GM18870 (cell line): ENCODE data around the gene PLA2G4F.

Experiments used
- ATAC-seq: cut with Tn5 transposase; IDR thresholded peaks from one replicate; pipeline ENCODE4 v1.9.1; 2021; ENCODE audit warnings: moderate library complexity; ENCODE audit not compliant: unreplicated experiment

PLA2G4F gene

DNA sequence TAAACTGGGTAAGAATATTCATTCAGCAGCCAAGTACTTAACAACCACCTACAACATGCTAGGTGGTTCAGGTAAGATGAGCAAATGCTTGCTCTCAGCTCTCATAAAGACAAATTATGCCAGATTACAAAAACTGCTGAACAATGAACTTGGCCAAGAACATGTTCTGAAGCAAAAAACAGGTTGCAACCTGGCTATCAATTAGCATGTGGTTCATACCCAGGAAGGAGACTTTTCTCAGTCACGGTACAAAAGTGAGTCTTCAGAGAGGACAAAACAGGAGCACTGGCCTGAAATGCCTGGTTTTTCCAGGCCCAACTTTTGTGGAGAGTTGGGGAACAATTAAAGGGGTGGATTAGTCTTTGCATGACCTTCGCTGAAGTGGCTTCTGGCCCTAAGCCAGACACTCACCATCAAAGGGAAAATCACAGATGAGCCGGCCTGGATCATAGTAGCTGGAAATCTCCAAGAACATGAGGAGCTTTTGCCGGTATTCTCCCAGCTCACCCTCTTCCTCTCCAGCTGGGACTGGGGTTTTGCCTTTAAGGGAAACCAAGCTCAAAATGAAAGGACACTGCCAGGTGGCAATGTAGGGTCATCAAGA, 7.6 kb upstream of the PLA2G4F start:
- no peak for ATAC-seq

DNA sequence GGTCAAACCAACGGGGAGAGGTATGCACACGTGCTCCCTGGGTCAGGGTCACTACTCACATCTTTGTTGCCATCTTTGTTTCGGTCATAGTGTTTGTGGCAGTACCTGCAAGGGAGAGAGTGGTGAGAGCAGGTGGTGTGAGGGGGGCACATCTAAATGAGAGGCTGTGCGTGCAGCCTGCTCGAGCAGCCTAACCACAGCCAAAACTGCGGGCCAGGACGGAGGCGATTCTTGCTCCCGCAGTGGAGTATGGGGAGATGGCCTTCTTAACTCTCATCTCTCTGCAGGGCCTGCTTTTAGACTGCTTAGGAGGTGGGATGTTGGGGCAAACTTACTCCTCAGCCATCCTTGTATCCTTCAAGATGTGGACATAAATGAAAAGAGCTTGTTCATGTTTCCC, 6.9 kb upstream of the PLA2G4F start:
- no peak for ATAC-seq

DNA sequence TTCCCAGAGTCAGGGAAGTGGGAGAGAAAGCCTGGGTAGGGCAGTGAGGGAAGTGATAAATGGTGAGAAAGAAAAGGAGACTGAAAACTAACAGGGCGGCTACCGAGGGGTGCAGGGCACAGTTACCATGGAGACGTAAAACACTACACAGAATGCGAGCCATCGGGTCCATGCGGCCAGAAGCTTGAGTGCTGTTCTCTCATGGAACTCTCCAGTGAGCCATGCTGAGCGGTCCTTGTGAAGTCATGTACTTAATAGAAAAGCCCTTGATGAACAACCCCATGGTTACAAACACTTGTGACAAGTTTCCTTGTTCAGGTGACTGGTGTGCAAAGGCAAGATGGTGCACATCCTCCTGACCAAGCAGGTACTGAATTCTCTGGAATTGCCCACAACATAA, 3.7 kb upstream of the PLA2G4F start:
- ATAC-seq: no peak

DNA sequence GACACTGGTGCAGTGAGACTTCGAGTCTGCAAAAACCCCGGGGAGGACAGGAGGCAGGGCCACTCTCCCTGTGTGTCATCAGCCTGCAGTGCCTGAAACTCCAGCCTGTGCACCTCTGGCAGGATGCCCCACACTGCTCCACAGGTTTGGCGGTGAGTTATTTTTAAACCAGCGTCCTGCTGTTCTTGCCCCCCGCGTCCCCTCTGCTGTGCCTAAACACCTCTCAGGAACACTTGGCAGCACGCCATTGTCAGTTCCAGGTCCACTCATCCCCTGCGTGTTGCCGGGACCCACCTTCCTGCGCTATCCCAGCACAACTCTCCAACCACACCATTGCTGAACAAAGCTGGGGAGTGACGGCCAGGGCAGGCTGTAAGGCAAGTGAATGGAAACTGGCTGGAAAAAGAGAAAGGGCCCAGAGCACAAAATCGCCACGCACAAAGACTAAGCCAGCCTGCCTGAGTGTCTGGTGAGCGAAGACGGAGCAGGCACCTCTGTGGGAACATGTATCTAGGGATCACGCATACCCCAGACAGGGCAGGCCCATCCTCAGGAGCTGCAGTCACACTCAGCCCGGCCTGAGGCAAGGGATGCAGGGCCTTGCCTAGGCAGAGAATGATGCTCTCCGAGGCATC, 3.1 kb upstream of the PLA2G4F start:
- no peak for ATAC-seq

DNA sequence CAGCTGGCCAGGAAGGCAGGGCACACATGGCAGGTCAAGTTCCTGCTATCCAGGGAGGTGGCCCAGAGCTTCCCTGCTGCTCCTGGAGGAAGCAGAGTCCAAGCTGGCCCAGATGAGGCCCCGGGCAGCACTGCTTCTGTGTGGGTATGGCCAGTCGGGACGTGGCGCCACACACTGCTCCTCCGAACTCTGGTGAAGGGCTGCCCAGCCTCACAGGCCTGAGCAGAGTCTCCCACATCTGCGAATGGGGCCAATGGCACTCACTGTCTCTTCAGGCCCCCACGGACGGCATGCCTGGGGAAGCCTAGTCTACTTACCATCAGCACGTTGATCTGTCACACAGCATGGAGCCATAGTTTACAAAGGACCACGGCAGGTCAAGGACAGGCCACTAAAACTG, 2.5 kb upstream of the PLA2G4F start:
- ATAC-seq: no peak

DNA sequence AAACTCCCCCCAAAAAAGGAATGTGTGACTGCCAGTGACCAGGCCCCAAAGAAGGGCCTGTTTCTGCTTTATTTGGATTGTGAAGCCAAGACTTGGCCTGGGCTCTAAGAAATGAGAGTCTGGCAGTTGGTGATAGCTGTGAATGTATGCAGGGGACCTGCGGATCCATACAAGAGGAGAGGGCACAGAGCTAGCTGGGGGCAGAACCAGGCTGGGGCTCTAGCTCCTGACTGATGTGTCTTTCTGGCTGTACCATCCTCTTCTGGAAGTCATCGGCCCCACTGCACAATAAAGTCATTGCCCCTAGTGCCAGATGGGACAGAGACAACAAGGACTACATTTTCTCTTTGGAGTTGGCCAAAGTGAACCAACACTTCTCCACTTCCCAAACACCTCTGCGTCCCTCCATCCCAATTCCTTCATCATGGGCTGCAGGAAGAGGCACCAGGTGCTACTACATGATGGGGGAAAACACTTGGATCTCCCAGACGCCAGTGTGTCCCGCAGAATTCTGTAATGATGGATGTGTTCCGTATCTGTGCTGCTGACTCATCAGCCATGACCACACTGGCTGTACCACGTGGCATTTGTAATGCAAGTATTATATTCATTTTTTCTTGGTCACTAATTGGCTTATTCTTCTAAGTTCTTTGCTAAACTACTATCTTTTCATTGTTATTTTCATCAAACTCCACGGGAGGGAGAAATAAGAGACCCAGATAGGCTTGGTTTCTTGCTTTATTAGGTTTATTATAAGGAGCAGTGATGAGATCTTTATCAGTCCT, 1.7 kb upstream of the PLA2G4F start:
- ATAC-seq: no peak

DNA sequence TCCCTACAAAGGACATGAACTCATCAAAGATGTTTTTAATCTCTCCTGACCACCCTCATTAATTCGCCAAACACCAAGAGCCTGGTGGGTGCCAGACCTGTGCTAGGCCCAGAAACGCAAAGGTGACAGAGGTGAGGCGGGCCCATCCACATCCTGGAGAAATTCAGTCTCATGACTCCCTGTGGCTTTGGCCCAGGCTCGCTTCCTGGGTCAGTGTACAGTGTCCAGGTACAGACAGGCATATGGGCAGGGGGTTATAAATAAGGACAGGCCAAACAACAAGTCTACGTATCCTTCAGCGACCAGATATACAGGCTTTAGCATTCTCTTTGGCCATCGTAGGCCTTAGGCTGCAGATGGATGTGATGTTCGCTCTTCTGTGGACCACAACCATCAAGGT, 945 bp upstream of the PLA2G4F start:
- no peak for ATAC-seq

DNA sequence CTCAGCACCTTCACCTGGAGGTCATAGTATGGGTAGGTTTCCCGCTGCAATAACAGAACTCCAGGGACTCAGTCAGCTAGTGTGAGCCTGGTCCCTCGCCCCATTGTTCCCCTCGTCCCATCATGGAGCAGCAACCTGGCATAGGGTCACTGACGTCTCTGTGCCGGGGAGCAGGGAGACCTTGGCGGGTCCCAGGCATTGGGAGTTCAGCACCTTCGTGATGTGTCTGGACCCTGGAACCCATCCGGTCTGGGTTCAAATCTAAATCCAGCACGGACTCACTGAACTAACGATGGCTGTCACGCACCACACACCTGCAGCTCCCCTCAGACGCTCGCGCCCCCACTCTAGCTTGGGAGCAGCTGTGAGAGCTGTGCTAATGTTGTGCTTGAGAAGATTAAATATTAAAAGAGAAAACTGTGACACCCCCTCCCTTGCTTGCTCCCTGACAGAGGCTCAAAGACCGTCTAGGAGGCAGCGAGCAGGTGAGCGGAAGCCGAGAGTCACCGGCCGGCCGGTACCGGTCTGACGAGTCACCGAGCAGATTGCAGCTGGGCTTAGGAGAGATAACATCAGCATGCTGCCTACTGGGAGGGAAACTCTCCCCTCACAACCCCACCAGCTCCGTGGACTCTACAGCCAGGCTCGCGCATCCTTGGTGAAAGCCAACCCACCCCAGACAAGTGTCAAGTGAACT, 742 bp downstream of the PLA2G4F start:
- no peak for ATAC-seq

DNA sequence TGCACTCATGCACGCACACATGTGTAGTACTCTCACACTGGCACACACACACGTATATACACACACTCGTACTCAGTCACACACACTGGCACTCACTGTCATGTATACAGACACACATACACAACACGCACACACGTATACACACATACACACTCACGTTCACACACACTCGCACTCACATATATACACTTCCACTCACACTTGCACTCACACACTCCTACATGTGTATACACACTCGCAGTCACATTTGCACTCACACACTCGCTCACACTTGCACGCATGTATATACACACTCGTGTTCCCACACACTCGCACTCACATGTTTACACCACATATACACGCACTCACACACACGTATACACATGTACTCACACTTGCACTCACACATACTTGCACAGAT, 1.5 kb downstream of the PLA2G4F start:
- ATAC-seq: no peak

DNA sequence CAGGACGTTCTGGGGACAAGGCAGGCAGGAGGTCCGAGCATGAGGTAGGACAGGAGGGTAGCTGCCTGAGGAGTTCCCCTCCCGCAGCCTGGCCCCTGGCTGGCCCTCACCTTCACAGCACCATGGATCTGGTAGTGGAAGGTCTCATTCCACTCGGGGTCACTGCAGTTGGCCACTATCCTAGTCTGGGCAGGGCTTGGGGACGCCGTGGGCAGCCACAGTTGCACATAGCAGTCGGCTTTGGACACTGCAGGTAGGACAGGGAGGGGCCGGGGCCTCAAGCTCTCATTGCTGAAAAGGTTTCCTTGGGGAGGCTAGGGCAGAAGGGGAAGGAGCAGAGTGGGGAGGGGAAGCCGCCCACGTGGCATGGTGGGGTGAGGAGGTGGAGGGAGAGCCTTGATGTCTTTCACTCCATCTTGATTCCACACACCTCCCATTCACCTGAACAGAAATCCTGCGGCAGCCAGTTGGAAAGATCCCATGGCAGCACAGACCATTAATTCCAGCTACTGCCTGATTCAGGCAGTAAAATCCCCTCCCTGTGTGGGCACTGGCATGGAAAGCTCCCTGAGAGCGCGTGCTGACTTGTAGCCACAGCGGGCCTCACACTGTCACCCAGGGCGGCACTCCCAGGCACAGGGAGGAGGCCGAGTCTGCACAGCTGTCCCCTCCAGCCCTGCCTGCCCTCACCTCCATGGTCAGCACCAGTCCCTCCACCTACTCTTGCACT, 2.1 kb downstream of the PLA2G4F start:
- ATAC-seq: no peak

DNA sequence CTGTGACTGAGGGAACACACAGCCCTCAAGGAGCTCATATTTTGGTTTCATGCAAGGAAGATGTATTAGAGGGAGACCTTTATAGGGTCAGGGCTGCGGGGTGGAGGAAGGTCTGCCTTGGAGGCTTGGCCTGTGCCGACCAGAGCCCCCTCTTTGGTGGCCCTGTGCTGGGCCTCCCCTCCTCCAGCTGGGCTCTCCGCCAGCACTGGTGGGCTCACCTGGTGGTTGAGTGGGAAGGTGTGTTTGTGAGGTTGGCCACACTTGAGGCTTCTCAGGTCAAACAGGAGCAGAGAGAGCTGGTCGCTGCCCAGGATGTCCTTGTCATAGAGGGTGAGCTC, 2.6 kb downstream of the PLA2G4F start:
- ATAC-seq: no peak

DNA sequence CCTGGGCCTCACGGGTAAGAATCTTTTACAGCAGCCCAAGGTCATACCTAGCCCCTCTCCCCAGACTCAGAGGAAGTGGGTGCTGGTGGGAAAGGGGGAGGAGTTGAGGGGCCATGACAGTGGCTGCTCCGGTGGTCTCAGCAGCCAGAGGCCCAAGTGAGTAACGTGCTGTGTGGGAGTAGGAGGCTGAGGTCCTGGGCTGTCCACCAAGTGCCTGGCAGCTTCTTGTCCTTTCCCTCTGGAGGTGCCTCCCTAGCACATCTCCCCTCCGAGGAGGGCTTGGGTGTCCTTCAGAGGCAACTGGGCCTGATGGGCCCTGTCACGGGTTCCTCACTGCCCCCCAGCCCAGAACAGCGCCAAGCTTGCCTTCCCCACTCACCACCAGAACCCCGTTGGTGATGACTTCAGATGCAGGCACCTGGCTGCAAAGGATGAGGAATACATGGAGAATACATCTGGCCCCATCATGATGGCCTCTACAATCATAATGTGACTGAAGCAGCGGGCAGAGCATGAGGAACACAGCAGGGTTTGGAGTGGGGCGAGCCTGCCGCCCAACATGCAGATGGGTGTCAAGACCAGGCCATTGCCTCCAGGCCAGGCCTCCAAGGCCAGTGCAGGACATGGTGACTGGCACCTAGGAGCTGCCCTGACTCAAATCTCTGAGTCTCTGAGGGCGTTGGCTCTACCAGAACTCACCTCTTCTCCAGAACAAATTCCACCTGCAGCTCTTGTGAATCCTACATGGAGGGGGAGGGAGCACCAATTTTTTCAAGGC, 3.3 kb downstream of the PLA2G4F start:
- no peak for ATAC-seq

DNA sequence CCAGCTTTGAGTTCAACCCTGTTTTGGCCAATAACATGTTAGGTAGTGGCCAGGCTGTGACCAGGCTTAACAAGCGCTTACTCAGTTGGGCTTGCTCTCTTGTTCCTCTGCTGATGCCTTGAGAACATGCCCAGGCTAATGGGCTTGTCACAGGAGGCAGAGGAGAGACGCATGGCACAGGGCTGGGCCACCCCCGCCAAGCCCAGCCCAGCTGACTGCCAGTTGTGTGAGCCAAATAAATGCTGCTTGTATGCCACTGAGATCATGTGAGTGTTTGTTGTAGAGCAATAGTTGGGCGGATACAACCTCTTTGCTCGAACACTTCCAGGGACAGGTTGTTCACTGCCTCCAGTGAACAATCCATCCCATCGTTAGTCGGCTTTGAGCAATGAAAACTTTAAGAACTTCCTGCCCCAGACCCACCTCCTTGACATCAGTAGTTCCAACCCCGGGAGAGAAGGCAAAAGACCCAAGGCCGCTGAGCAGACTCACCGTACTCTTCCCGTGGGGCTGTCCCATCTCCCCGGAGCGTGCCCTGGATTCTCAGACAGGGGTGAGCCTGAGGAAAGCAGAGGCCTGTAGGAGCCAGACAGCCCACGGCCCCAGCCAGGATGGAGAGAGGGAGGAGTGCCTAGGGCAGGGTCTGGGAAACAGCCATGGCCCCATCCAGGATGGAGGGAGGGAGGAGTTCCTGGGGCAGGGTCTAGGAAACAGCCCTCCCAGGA, 4.1 kb downstream of the PLA2G4F start:
- no peak for ATAC-seq

DNA sequence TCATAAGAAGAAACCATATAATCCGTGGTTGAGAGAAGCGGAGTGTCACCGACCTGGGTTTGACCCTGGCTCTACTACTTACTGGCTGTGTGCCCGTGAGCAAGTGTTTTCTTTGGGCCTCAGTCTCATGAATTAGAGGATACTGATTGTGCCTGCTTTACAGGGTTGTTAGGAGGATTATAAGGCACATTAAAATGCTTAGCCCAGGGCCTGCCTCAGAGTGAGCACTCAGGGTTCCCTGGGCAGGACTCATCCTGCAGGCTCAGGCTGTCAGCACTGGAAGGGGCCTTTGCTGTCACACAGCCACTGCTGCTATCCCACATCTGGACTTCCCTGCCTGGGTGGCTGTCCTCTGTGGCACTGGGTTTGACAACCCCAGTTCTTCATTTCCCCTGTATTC, 4.7 kb downstream of the PLA2G4F start:
- ATAC-seq: no peak

DNA sequence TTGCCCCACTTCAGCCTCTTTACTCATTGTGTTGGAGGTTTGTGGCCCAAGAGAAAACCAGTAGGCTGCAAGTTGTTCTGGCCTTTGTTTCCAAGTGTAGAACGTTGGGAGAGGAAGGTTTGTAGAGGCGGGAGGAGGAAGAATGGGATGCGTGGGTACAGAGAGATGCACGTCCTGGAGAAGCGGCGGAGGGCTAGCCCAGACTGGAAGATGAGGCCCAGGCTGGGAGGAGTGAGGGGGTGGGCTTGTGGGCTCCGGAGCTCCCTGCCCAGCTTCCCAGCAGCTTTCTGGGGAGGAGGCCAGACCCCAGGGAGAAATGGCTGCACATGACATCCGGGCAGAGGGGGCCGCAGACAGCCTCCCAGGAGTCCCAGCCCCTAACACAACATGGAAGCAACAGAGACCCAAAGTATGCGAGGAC, 5.3 kb downstream of the PLA2G4F start:
- no peak for ATAC-seq

DNA sequence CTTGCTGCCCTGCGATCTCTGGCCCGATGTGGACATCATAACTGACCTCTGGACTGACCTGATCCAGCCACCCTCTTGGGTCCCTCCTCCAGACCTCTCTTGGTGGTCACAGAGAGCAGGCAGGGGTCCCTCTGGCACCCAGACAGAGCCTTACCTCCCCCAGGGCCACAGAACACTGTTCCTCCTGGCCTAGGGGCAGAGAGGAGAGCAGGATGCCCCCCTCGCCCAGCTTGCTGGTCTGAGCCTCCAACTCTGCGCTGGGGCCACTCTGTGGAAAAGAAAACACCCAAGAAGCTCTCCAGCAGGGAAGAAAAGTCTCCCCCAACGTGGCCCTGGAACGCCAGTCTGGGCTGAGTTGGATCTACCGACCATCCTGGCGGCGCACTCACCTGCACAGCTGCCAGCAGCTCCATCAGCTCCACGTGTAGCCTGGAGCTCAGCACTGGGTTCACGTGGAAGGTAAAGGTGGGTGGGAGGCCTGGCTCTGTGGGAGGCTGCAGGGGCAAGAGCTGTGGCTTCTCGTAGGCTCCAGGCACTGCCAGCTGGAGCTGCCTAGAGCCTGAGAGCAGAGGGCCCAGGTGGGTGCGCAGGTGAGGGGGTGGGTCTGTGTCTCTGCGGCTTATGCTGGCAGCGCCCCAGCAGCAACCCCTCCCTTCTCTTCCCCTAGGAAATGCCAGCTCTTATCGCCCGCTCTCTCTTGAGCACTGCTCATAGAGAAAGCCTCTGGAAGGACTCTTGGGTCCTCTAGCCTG, 6.0 kb downstream of the PLA2G4F start:
- no peak for ATAC-seq

DNA sequence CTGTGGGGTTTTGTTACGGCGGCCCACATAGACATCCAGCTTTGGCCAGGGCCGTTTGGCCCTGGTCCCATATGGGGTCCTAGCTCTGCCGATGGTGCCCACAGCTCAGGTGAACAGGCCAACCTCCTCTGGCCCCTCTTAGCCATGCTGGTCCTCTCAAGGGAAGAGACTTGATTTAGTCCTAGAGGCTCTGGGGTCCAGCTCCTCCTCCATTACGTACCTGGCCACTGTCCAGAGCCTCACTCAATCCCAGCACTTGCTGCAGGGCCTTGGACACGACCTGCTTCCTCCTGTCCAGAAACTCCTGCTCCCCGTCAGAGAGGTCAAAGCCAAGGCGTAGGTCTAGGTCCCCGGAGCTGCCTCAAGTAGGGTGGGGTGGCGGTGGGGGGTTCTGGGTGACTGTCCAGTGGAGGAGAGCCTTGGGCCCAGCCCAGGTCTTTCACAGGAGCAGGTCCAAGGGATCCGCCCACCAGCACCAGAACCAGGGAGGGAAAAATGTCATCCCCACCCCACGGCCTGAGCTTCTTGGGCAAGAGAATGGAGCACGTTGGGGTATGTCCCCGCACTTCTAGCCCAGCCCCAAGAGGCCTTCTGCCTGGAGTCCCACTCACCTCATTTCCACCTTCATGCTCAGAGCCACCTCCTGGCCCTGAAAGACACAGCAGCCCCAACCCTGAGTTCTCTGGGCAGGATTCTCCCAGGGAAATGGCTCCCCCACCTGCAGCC, 6.8 kb downstream of the PLA2G4F start:
- no peak for ATAC-seq

DNA sequence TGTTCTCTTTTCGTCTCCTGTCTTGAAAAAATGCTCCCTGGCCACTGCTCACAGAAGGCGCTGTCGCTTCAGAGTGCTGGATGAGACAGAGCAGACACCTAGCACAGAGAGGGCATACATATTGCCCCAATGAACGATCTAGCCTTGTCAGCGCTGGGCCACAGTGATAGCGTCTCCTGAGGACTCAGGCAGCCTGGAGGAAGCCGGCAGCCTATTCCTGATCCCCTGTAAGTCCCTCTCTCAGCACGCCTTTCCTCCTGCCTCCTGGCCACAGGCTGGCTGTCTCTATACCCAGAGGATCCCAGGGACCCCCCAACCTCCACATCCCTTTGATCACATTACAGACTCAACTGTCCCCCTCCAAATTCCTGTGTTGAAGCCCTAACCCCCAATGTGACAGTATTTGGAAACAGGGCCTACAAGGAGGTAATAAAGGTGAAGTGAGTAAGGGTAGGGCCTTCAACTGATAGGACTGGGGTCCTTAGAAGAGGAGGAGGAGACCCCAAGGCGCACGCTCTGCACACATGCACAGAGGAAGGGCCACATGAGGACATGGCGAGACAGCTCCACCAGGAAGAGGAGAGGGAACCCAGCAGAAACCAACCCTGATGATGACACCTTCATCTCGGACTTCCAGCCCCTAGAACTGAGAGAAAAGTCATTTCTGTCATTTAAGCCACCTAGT, 7.5 kb downstream of the PLA2G4F start:
- no peak for ATAC-seq
